ENCODE measurements around the gene ERN1.

ERN1 gene

GRCh38 chr17:64064331-64064730 is 65.6 kb downstream of the ERN1 start (continued):
- no peak for TF ChIP-seq ZNF274 (IDR thresholded peaks at IDR 0.05; ENCODE audit: low read length)
- TF ChIP-seq ZNF274 (tag by site-specific recombination; IDR thresholded peaks at IDR 0.05; ENCODE audit: borderline replicate concordance), result no peak

DNA sequence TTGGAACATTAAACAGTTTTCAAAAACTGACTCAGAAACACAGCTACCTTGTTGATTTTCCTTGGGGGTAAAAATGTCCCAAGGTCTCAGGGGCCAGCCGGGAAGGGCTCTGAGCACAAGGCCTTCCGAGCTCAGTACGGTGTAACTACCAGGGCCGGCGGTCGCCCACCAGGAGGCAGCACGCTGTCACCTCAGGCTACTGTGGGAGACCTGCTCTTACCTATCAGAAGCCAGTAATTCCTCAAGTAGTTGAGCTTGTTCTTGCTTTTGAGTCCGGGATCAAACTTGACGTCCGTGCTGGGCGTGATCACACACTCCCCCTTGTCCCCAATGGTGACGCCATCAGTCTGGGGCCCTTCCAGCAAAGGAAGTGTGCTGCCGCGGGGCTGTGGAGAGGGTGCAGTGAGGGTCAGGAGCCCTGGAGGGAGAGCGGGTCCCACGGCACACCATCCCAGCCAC is 66.1 kb downstream of the ERN1 start:
- H3K4me3 ChIP-seq (ENCODE audit: low read depth, low read length), result no peak overlapping the region
- no peak overlapping the region for H3K27ac ChIP-seq (ENCODE audit: extremely low read depth, low read depth, low read length)
- ChIA-PET POLR2A (interaction anchor here (1.3 kb wide), 1 partner anchor 70 kb away, joined by 3 read pairs; no protein-coding TSS in a partner anchor), CTCF (interaction anchor here (0.6 to 5.8 kb wide), 19 partner anchors 10 to 239 kb away, joined by 3 to 99 read pairs (median 4); partner anchors contain the start of genes ERN1 and GH1)
- TF ChIP-seq ZNF654 (tag by site-specific recombination; IDR thresholded peaks at IDR 0.05; ENCODE audit: low read depth), result peak; percentile 28
- TF ChIP-seq CTCF (tag by site-specific recombination; IDR thresholded peaks at IDR 0.05), result peak; percentile 18; the same call in 1 of the 2 replicates
- TF ChIP-seq ZNF513 (tag by site-specific recombination; IDR thresholded peaks at IDR 0.05), result no peak
- TF ChIP-seq PRDM6 (tag by site-specific recombination; IDR thresholded peaks at IDR 0.05), result no peak
- TF ChIP-seq OVOL3 (tag by site-specific recombination; IDR thresholded peaks at IDR 0.05), result no peak
- TF ChIP-seq ZNF621 (tag by site-specific recombination; IDR thresholded peaks at IDR 0.05), result no peak
- peaks cover 0 to 27% of the 10 kb centered on the region in 2 experiments; a peak in 2 of 3 replicates for H3K36me3 ChIP-seq (ENCODE audit: control insufficient read depth in 2 of 2, insufficient read depth in 1 of 2, low read length in 2 of 2)
- no peaks in the 10 kb centered on the region for H3K4me1 ChIP-seq (ENCODE audit: control insufficient read depth, insufficient read depth, low read length)
- H3K9me3 ChIP-seq (ENCODE audit: control insufficient read depth, insufficient read depth, low read depth, low read length), result no peaks in the 10 kb centered on the region

GRCh38 chr17:64063088-64063487 is 66.9 kb downstream of the ERN1 start:
- no peaks in the 10 kb centered on the region for H3K4me1 ChIP-seq (ENCODE audit: control insufficient read depth, insufficient read depth, low read length)
- CTCF ChIA-PET, result interaction anchor here (0.6 to 5.8 kb wide), 14 partner anchors 9 to 239 kb away, joined by 3 to 99 read pairs (median 5); partner anchors contain the start of gene ERN1
- H3K36me3 ChIP-seq (ENCODE audit: control insufficient read depth in 2 of 2, insufficient read depth in 1 of 2, low read length in 2 of 2), result peaks cover 0 to 20% of the 10 kb centered on the region in 2 experiments; a peak in 2 of 3 replicates
- no peak overlapping the region for H3K4me3 ChIP-seq (ENCODE audit: low read depth, low read length)
- POLR2A ChIA-PET, result interaction anchor here (1.3 kb wide), 1 partner anchor 70 kb away, joined by 3 read pairs; no protein-coding TSS in a partner anchor
- H3K27ac ChIP-seq (ENCODE audit: extremely low read depth, low read depth, low read length), result no peak overlapping the region
- H3K9me3 ChIP-seq (ENCODE audit: control insufficient read depth, insufficient read depth, low read depth, low read length), result no peaks in the 10 kb centered on the region
- TF ChIP-seq GLI2 (tag by site-specific recombination; IDR thresholded peaks at IDR 0.05; ENCODE audit: borderline replicate concordance, low read depth) (no peak), SETDB1 (IDR thresholded peaks at IDR 0.05; ENCODE audit: insufficient read length, low read length) (no peak), ATF2 (tag by site-specific recombination; IDR thresholded peaks at IDR 0.05; ENCODE audit: low read depth) (no peak), ZNF37A (tag by site-specific recombination; IDR thresholded peaks at IDR 0.05) (no peak), KLF8 (tag by site-specific recombination; IDR thresholded peaks at IDR 0.05) (no peak), ZIC2 (tag by site-specific recombination; IDR thresholded peaks at IDR 0.05) (no peak), ZBTB20 (tag by site-specific recombination; IDR thresholded peaks at IDR 0.05) (no peak), ZNF600 (tag by site-specific recombination; IDR thresholded peaks at IDR 0.05) (no peak), ZNF449 (tag by site-specific recombination; IDR thresholded peaks at IDR 0.05) (no peak)

Data from HEK293 (cell line).